Measurements from ENCODE around the gene VAMP5.

DNA sequence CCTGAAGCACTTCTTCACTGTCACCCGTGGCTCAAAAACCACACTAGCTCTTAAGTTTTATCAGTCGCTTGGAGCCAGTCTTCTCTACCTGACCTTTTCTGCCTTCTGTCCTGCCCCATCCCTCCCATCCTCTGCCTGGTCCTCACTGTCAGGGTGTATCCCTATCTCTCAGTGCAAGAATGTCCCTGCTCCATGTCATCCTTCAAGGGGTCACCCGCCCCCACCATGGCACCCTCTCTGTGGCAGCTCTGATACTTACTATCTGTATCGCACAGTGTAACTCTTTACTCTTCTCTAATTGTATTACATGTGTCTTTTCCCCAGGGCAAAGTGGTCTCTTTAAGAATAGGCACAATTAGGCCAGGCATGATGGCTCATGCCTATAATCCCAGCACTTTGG is 4.4 kb downstream of the VAMP5 start:
- TF ChIP-seq, protein P1, sequence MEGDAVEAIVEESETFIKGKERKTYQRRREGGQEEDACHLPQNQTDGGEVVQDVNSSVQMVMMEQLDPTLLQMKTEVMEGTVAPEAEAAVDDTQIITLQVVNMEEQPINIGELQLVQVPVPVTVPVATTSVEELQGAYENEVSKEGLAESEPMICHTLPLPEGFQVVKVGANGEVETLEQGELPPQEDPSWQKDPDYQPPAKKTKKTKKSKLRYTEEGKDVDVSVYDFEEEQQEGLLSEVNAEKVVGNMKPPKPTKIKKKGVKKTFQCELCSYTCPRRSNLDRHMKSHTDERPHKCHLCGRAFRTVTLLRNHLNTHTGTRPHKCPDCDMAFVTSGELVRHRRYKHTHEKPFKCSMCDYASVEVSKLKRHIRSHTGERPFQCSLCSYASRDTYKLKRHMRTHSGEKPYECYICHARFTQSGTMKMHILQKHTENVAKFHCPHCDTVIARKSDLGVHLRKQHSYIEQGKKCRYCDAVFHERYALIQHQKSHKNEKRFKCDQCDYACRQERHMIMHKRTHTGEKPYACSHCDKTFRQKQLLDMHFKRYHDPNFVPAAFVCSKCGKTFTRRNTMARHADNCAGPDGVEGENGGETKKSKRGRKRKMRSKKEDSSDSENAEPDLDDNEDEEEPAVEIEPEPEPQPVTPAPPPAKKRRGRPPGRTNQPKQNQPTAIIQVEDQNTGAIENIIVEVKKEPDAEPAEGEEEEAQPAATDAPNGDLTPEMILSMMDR (IDR thresholded peaks at IDR 0.05) = no peak
- no peak for TF ChIP-seq POLR2A (IDR thresholded peaks at IDR 0.05)
